Measurements from ENCODE around the gene AP5Z1.

- TF ChIP-seq CTCF (IDR thresholded peaks at IDR 0.05) (no peak), POLR2A (IDR thresholded peaks at IDR 0.05) (no peak)
These were observed 17.3 kb upstream of the AP5Z1 start for GRCh38 chr7:4758111-4758510.

Data from uterus (tissue), 2 donors.